B cell (primary cell): ENCODE measurements around the gene FADS2.

Source experiments
- CTCF ChIP-seq: fragments of 200-600 bp; IDR thresholded peaks from one replicate; pipeline ENCODE4 v1.8.0; 2022; ENCODE audit warnings: antibody characterized with exemption, mild to moderate bottlenecking
- EZH2 ChIP-seq: IDR thresholded peaks from 2 replicates; pipeline ENCODE4 v1.6.1; 2012; ENCODE audit warnings: borderline replicate concordance, low read depth, mild to moderate bottlenecking, moderate library complexity, low read length; ENCODE audit not compliant: insufficient read depth, poor library complexity, severe bottlenecking

GRCh38 chr11:61810671-61811175 is 17.4 kb upstream of the FADS2 start:
- TF ChIP-seq EZH2 (no peak), CTCF (no peak)
